Right renal cortex interstitium (tissue), 3 donors: ENCODE measurements around the gene TNRC6A. TPM values are rescaled to one million over a fixed set of nuclear protein-coding genes. Genes with fewer than 3 reads are reported as not detected.
"Not testable (repeated sequence)": the region's sequence is repeated elsewhere in the genome, so short reads cannot be mapped to it uniquely, and the experiment has no call there.

Experiments used
- DNase-seq, 3 donors: peaks; one replicate each; pipeline ENCODE4 v3.0.0-alpha.2; 2013; ENCODE audit warnings: low read depth in 3 of 3, low spot score in 2 of 3
- polyA plus RNA-seq, 3 donors: library from polyadenylated mRNA; unstranded; fragments of 120-200 nt; gene quantifications; one replicate each; pipeline ENCODE4 v1.2.1, GENCODE V29; 2013; ENCODE audit not compliant: insufficient read length in 3 of 3

The TNRC6A gene
- polyA plus RNA-seq, 3 donors = 46.8 to 51.7 (median 50.7) TPM

DNA sequence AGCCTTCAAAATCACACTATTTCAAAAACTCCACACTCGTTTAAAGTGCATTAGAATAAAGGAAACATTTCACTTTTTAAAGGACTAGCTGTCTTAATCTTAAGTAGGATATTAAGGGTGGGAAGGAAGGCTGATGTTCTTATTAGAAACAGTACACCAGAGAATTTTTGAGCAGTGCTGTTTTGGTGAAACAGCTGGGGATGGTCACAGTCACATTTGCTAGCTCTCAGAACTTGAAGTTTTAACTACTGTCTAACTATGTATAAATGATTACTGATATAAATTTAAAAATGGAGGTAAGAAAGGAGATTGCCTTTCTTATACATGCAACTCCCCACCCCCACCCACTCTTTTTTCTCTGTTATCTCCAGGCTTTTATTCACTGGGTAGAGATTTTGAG is 77.8 kb downstream of the TNRC6A start:
- no peak for DNase-seq

DNA sequence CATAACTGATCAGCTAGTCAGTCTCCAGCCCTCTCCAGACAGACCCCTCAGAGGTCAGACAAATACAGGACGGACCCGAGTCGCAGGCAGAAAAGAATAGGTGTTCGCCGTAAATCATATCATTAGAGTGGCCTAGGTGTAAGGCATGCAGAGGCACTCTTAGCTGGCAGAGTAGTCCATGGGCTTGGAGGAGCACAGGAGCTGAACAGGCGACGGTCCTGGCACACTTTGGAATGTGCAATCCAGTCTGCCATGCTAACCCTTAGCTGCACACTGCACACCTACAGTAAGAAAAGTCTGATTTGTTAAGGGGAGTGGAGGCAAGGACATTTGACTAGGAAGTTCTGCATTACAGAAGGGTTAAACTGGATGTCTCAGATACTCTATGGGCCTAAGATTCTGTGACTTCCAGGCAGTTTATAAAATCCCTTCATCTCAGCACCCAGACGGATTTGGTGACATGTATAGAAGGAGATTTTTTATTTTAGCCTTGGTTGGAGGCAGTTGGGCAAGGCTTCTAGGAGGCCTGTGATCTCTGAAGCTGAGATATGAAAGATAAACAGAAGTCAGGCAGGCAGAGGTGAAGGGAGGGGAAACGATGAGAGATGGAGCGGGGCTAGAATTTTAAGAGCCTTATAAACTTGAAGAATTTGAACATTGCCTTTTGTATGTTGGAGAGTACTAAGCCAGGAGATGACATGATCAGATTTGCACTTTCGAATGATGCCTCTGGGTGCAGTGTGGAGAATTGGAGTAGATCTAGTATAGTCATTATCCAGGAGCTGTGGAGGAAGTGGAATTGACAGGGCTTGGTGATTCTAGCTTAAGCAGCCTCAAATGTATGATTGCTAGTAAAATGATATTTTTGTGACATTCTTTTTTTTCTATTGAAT is 81.7 kb downstream of the TNRC6A start:
- DNase-seq = no peak

DNA sequence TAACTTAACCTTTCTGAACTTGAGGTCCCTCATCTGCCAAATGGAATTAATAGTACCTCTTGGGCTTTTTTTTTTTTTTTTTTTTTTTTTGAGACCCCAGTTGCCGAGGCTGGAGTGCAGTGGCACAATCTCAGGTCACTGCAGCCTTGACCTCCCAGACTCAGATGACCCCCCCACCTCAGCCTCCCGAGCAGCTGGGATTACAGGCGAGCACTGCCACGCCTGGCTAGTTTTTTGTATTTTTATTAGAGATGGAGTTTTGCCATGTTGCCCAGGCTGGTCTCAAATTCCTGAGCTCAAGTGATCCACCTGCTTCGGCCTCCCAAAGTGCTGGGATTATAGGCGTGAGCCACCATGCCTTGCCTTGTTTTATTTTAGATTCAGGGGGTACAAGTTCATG is 83.4 kb downstream of the TNRC6A start:
- DNase-seq = not testable (repeated sequence)

DNA sequence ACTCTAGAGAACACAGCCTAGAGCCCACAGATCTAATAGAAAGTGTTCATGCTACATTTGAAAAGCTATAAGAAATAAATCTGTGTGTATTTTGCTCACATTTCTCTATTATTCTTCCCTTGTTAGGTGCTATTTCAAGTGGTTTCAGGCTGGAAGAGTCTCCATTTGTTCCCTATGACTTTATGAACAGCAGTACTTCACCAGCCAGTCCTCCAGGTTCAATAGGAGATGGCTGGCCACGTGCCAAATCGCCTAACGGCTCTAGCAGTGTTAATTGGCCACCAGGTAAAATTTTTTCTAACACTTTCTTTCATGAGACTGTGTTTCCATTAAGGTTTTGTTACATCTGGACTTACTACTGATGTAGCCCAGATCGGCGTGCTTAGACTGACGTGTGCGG is 85.6 kb downstream of the TNRC6A start:
- DNase-seq = no peak

DNA sequence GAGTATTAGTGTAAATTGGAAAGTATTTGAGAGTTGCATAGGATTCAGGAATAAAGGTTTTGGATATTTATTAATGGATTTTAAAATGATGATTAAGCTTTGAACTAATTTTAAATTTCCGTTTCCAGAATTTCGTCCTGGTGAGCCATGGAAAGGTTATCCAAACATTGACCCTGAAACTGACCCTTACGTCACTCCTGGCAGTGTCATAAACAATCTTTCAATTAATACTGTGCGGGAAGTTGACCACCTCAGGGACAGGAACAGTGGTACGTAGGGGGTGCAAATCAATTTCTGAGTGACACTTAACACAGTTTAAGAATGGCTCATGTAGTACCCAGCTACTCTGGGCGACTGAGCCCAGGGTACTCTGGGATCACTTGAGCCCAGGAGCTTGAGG is 87.2 kb downstream of the TNRC6A start:
- no peak for DNase-seq

DNA sequence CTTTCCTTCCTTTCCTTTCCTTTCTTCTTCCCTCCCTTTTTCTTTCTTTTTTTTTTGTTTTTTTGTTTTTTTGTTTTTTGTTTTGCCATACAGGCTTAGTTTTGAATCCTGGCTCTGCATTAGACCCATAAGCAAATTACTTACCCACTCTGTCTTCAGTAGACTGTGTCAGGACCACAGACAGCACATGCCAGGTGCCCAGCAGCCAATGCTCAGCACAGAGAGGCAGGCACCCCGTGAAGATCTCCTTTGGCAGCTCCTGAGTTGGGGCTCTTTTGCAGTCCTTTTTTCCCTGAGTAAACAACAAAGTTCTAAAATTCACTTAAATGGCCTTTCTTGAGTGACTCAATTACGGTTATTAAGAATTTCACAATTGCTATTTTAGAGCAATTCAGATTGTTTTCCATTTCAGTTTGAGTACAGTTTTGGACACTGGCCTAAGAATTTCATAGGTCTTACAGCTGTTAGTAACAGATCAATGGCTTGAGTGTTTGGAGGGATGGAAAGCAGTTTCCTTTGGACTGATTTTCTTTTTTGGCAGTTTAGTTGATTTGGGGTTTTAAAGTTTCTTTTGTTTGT is 90.1 kb downstream of the TNRC6A start:
- no peak for DNase-seq

DNA sequence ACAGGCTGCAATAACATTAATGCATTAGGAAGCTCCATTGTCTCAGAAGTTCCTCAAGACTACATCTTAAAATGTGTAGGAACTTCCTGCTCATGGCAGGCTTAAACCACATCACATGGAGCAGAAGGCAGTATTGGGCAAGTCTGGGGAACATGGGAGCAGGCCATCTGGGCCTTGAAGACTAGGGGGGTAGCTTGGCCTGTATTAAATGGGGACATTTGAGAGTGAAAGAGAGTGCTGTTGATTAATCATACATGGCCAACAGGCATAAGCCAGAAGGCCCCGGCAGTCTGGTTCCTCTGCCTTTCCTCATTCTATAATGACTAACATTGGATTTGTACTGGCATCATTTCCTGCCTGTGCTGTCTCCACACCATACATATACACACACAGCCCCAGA is 91.1 kb downstream of the TNRC6A start:
- DNase-seq = no peak

DNA sequence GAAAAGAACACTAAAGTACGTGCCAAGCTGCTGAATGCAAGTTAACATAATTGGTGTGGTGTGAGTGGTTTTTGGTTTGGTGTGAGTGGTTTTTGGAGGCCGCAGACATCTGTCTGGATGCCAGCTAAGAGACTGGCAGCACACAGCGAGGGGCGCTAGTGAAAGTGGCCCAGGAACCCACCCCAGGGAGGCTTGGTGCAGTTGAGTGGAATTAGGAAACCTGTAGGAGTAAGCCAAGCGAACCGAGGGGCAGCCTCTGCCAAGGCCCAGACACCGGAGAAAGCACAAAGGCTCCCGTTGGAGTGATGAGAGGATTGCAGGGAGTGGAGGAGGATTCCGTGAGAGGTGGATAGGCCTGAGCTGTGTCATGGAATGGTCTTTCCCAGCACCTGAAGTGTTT is 91.7 kb downstream of the TNRC6A start:
- no peak for DNase-seq

DNA sequence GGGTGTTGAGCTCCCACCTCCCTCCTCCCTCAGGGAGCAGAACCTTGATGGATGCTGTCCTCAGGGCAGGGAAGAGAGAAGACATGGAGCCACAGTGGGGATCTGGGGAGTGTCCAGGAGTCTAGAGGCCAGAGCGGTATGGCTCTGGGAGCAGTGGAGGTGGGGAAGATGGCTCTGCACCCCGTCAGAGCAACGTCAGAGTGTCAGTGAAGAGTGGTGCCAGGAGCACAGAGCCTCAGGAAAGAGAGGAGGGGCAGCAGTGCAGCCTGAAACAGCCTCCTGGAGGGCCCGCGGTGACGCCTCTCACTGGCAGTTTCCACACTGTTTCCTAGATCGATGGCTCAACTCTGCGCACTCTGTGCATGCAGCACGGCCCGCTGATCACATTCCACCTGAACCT is 93.1 kb downstream of the TNRC6A start:
- DNase-seq = no peak

DNA sequence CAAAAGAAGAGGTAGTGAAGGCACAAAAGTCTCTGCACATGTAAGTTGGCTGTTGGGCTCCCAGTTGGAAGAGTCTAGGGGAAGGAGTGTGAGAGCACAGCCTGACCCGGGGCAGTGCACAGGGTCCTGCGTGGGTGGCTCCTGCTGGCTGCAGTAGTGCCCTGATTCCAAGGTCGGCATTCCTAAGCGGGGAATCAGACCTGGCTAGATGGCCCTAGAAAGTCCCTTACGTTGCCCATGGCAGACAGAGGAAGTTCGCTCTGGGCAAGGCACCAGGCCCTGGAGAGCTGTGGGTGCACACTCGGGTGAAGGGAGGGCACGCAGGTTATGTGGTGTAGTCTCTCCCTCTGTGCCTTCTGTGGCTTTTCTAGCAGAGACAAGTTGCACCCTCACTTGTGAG is 93.5 kb downstream of the TNRC6A start:
- DNase-seq = no peak

DNA sequence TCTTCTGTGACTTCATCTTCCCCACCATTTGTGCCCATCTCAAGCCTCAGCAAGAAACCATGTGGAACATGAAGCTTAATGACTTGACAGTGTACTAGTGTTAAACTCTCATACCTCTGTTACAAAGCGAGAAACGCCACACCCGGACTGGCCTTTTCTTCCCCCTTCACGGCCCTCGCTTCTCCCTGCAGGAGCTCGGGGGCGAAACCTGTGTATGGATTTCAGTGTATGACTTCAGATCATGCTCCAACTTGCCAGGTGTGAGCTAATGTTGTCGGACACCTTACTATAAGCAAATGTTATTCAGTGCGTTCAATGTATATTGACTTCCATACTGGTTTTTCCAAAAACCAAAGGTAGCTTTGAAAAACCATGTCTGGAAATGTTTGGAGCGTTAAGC is 96.2 kb downstream of the TNRC6A start:
- DNase-seq = no peak

DNA sequence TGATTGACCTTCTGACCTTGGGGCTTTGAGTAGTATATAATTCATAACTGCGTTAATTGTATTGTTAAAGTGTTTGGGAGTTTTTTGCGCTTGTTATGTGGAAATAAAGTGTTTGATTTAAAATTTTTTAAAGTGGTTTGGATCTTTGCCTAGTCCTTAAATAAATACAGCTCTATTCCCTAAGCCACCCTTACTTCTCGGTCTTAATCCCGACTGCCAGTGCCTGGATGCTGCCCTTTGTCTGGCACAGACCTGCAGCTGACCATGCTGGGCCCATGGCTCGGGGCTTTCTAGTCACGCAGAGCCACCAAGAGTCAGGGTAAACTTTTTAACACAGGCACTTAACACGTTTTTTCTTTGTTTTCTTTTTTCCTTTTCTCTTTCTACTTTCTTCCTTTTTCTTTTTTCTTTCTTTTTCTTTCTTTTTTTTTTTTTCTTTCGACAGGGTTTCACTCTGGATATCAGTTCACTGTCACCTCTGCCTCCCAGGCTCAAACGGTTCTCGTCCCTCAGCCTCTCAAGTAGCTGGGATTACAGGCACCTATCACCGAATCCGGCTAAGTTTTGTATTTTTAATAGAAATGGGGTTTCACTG is 96.7 kb downstream of the TNRC6A start:
- DNase-seq = no peak

DNA sequence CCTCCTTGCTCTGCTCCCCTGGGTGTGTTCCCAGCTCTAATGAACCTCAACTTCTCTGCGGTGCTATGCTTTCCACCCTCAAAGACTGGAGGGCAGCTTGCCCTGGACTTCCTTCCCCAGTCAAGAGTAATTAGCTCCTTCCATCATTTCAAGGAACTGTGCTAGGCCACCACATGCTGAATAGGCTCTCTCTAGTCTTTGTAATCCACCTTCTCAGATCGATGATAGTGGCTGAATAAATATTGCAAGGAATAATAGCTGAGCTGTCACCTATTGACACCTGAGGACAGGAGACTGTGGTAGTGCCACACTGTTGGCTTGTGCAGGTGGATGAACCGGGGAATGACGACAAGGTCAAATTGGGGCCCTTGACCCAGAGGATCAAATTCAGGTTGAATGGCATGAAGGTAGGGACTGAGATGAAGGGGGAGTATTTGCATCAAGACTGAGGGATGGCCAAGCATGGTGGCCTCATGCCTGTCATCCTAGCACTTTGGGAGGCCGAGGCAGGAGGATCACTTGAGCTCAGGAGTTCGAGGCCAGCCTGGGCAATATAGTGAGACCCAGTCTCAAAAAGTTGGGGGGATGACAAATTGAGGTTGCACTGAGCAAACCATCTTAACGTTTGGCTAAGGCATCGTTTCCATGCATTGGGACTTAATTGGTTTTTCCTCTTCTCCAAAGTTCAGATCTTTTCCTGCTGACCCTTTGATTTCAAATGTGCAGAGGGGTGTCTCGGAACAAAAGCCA is 97.5 kb downstream of the TNRC6A start:
- no peak for DNase-seq

DNA sequence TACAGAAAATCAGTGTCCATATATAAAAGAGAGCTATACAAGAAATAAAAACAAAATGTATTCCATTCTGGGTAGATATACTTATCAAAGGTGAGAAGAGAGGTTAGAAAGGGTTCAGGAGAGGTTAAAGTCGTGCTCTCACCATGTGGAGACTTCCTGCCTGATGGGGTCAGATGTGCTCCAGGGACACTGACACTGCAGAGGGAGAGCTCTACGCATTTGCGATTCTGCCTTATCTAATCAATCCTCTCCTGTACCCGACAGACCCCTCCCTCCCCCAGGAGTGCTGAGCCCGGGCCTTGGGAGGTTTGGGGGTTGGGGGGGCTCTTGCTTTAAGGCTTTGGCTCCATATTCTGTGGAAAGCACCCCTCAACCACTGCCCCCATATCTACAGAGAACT is 99.7 kb downstream of the TNRC6A start:
- no peak for DNase-seq

DNA sequence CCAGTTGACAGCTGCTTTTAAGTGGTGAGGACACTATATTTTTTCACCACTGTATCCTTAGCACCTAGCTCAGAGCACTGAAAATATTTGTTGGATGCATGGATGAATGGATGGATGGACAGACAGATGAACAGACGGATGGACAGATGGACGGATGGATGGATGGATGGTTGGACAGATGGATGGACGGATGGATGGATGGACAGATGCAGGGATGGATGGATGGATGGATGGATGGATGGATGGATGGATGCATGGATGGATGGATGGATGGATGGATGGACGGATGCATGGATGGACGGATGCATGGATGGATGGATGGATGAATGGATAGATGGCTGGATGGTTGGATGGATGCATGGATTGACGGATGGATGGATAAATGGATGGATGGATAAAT is 103.9 kb downstream of the TNRC6A start:
- no peak for DNase-seq

DNA sequence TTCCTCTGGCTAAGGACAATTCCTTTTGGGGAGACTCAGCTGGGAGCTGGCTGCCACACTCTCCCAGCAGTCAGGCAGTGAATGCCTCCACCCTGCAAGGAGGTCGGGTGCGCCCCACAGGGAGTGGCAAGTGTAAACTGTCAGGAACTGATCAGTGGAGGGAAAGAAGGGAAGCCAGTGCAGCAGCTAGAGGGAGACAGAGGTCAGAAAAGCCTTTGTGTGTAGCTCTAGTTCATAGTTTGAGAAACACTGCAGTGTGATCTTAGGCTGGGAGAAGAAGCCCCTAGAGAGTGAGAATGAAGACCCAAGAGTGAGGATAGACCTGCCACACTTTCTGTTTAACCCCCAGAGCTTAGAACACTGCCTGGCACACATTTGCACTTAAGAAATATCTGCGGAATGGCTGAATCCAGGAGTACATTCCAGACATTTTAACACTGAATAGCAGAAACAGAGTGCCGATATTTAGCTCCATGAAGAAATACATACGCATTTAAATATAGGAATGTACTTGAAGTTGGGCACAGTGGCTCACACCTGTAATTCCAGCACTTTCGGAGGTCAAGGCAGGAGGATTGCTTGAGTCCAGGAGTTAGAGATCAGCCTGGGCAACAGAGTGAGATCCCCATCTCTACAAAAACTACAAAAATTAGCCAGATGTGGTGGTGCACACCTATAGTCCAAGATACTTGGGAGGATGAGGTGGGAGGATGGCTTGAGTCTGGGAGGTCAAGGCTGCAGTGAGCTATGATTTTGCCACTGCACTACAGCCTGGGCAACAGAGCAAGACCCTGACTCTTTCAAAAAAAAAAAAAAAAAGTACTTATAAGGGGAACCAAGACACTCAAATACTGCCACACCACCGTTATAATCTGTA is 105.2 kb downstream of the TNRC6A start:
- DNase-seq = no peak

DNA sequence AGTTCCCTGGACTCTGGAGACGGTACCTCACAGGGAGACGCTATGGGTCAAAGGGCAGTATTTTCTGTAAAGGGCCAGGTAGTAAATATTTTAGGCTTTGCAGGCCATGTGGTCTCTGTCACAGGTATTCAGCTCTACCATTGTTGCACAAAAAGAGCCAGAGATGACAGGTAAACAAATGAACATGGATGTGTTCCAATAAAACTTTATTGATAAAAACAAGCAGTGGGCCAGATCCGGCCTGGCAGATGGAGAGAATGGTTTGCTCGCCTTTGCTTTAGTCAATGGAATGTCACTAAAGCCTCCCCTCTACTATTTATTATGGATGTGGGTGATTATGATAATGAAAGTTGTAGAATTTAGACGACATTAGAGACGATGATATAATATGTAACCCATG is 107.4 kb downstream of the TNRC6A start:
- no peak for DNase-seq

DNA sequence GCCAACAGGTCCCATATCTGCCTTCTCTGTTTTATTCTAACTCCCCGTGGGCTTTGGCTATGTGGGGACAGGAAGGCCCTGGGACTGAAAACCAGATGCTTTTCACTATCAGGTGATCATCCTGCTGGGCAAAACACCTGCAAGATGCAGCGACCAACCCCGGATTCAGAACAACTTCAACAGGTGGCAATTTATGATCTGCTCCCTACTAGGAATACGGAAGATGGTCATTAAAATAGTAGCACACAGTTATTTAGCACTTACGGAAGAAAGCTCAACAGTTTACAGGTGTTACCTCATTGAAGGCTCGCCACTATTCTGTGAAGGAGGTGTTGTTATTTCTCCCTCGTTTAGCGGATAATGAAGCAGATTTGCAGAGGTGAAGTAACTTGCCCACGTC is 108.5 kb downstream of the TNRC6A start:
- no peak for DNase-seq

DNA sequence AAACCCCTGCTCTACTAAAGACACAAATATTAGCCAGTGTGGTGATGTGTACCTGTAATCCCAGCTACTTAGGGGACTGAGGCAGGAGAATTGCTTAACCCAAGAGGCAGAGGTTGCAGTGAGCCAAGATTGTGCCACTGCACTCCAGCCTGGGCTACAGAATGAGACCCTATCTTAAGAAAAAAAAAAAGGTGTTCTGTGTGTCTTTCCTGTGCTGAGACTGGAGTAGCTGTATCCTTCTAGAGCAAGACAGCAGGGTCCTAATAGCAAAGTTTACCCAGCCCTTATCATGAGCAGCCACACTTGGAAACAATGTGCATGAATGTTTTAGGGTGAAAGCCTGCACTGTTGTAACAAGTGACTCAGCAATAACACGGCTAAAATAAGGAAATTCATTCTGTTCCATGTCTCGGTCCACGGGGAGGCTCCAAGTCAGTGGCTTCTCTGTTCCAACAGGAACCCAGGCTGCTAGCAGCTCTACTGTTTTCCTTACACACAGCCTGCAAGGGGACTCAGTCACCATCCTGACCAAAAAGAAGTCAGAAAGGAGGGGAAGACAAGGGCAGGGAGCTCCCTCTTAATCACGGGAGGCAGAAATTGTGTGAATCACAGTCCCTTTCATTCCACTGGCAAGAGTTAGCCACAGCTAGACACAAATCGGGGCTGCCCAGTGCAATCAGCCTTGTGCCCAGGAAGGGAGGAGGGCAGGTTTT is 109.3 kb downstream of the TNRC6A start:
- DNase-seq = no peak
